GM12878 (cell line): Measurements from ENCODE around the gene NRXN3. TPM values are rescaled to one million over a fixed set of nuclear protein-coding genes. Genes with fewer than 3 reads are reported as not detected.

Experiments
- ATAC-seq: fragments of 200-7000 bp; cut with Tn5 transposase; 3 replicates; pipeline ENCODE4 v1.9.1; 2020; ENCODE audit warnings: mild to moderate bottlenecking, moderate library complexity
- BruUV-seq: library from RNA; stranded (reverse); fragments of 400-500 nt; replicated peaks from 2 replicates; lab custom pipeline; 2021; lab: Mats Ljungman, UMichigan
- CTCF ChIA-PET: fragments of 300-600 bp; sonication (Branson Sonifier 250); formaldehyde crosslinking; extraction: SDS; loops from one replicate; lab custom pipeline; 2021; ENCODE audit warnings: inconsistent platforms; lab: Yijun Ruan, JAX
- POLR2A ChIA-PET: fragments of 350-600 bp; formaldehyde crosslinking; extraction: SDS; loops from one replicate; lab custom pipeline; 2021; ENCODE audit warnings: inconsistent platforms; lab: Charles Lee
- RAD21 ChIA-PET: fragments of 300-600 bp; sonication (Branson Sonifier 250); formaldehyde crosslinking; loops from one replicate; lab custom pipeline; 2023; ENCODE audit warnings: antibody characterized with exemption; ENCODE audit not compliant: unreplicated experiment; lab: Charles Lee
- SMC1A ChIA-PET: fragments of 300-600 bp; sonication (Branson Sonifier 250); formaldehyde crosslinking; loops from one replicate; lab custom pipeline; 2023; ENCODE audit not compliant: unreplicated experiment, uncharacterized antibody; lab: Charles Lee
- DNase-seq: peaks from one replicate; pipeline ENCODE4 v3.0.0-alpha.2; 2011; ENCODE audit warnings: low read depth, low spot score
- FAIRE-seq: peaks from 3 replicates; lab custom pipeline; 2011; peaks lifted over from hg19 to GRCh38; lab: Jason Lieb, UNC
- H2AFZ ChIP-seq: 2 replicates; pipeline ENCODE4 v1.6.0; 2011; ENCODE audit warnings: low read depth, low read length, control low read depth; ENCODE audit not compliant: control insufficient read depth
- H3K27ac ChIP-seq: 2 replicates; pipeline ENCODE4 v1.5.1; 2011; ENCODE audit warnings: control low read depth; ENCODE audit not compliant: control insufficient read depth, insufficient read depth
- H3K27me3 ChIP-seq, 2 experiments: replicated peaks in 1 of 2; 2 replicates each; pipeline versions ENCODE4 v1.6.0 to v1.6.1; 2011; ENCODE audit warnings: low read length in 1 of 2; ENCODE audit not compliant: control insufficient read depth in 2 of 2, insufficient read depth in 2 of 2
- H3K36me3 ChIP-seq, 2 experiments: 2 replicates each; pipeline ENCODE4 v1.5.1; 2011; ENCODE audit warnings: low read length in 1 of 2; ENCODE audit not compliant: control insufficient read depth in 2 of 2, insufficient read depth in 2 of 2
- H3K4me1 ChIP-seq: 2 replicates; pipeline ENCODE4 v1.6.1; 2011; ENCODE audit warnings: mild to moderate bottlenecking, low read length, moderate library complexity, mixed read lengths; ENCODE audit not compliant: control insufficient read depth, insufficient read depth
- H3K4me2 ChIP-seq: 2 replicates; pipeline ENCODE4 v1.6.0; 2011; ENCODE audit warnings: control low read depth; ENCODE audit not compliant: control insufficient read depth, insufficient read depth
- H3K4me3 ChIP-seq: fragments of 200-600 bp; sonication (generic); 2 replicates; pipeline ENCODE4 v1.5.1; 2016
- H3K79me2 ChIP-seq: 2 replicates; pipeline ENCODE4 v1.6.0; 2011; ENCODE audit warnings: low read length; ENCODE audit not compliant: control insufficient read depth, insufficient read depth
- H3K9ac ChIP-seq: 2 replicates; pipeline ENCODE4 v1.8.0; 2011; ENCODE audit warnings: low read length, control low read depth, mixed read lengths; ENCODE audit not compliant: control insufficient read depth, insufficient read depth
- H3K9me3 ChIP-seq: replicated peaks from 3 replicates; pipeline ENCODE4 v1.5.1; 2011; ENCODE audit warnings: mild to moderate bottlenecking, low read length; ENCODE audit not compliant: control insufficient read depth, insufficient read depth
- H4K20me1 ChIP-seq: 2 replicates; pipeline ENCODE4 v1.6.0; 2011; ENCODE audit not compliant: control insufficient read depth, insufficient read depth
- BHLHE40 ChIP-seq, 2 experiments: fragments of 450-650 bp in 1 of 2; IDR thresholded peaks; 2 replicates each; pipeline ENCODE4 v1.6.1; 2011 to 2017; ENCODE audit warnings: low read depth in 2 of 2, borderline replicate concordance in 1 of 2, improper control_type of control experiment in 1 of 2, low read length in 1 of 2, mild to moderate bottlenecking in 1 of 2
- CBFB ChIP-seq: IDR thresholded peaks from 2 replicates; pipeline ENCODE4 v1.6.1; 2016; ENCODE audit warnings: antibody characterized with exemption, low read depth
- CEBPB ChIP-seq, 2 experiments: fragments of 150-350 bp in 1 of 2; IDR thresholded peaks; 2 replicates each; pipeline ENCODE4 v1.6.1; 2012 to 2014; ENCODE audit warnings: low read depth in 2 of 2, low read length in 2 of 2, borderline replicate concordance in 1 of 2, inconsistent platforms in 1 of 2
- CHD4 ChIP-seq: fragments of 200-600 bp; sonication (generic); IDR thresholded peaks from 2 replicates; pipeline ENCODE4 v1.6.1; 2016; ENCODE audit warnings: mild to moderate bottlenecking
- CREB1 ChIP-seq: IDR thresholded peaks from 2 replicates; pipeline ENCODE4 v1.6.1; 2012; ENCODE audit warnings: low read depth, mild to moderate bottlenecking, inconsistent platforms
- DPF2 ChIP-seq: fragments of 450-650 bp; IDR thresholded peaks from 2 replicates; pipeline ENCODE4 v1.6.1; 2017; ENCODE audit warnings: mild to moderate bottlenecking
- EED ChIP-seq: sonication (generic); IDR thresholded peaks from 2 replicates; pipeline ENCODE4 v1.6.1; 2016; ENCODE audit warnings: antibody characterized with exemption, low read depth
- FOXK2 ChIP-seq: fragments of 450-650 bp; IDR thresholded peaks from 2 replicates; pipeline ENCODE4 v1.6.1; 2017; ENCODE audit warnings: mild to moderate bottlenecking, moderate library complexity
- PML ChIP-seq: IDR thresholded peaks from 2 replicates; pipeline ENCODE4 v1.6.1; 2012; ENCODE audit warnings: low read length, inconsistent platforms
- POLR2A ChIP-seq: IDR thresholded peaks from 2 replicates; pipeline ENCODE4 v1.6.1; 2011; ENCODE audit warnings: low read depth, mild to moderate bottlenecking, low read length
- SMAD1 ChIP-seq: fragments of 450-650 bp; IDR thresholded peaks from 2 replicates; pipeline ENCODE4 v1.6.1; 2018; ENCODE audit warnings: mild to moderate bottlenecking, low read depth; ENCODE audit not compliant: partially characterized antibody
- SMARCA5 ChIP-seq: fragments of 450-650 bp; IDR thresholded peaks from 2 replicates; pipeline ENCODE4 v1.6.1; 2017; ENCODE audit warnings: mild to moderate bottlenecking
- STAT3 ChIP-seq: IDR thresholded peaks from 2 replicates; pipeline ENCODE4 v1.6.1; 2011; ENCODE audit warnings: low read depth, low read length, improper control_type of control experiment
- TAF1 ChIP-seq: IDR thresholded peaks from 2 replicates; pipeline ENCODE4 v1.6.1; 2011; ENCODE audit warnings: mild to moderate bottlenecking, low read depth, low read length, borderline replicate concordance
- TCF3 ChIP-seq: IDR thresholded peaks from 2 replicates; pipeline ENCODE4 v1.6.1; 2012; ENCODE audit warnings: low read depth, mild to moderate bottlenecking, low read length, borderline replicate concordance; ENCODE audit not compliant: insufficient read depth
- USF2 ChIP-seq: IDR thresholded peaks from 2 replicates; pipeline ENCODE4 v1.6.1; 2011; ENCODE audit warnings: low read depth, low read length, improper control_type of control experiment, borderline replicate concordance
- WRNIP1 ChIP-seq: IDR thresholded peaks from 2 replicates; pipeline ENCODE4 v1.6.1; 2011; ENCODE audit warnings: low read depth, low read length, improper control_type of control experiment, borderline replicate concordance
- ZNF217 ChIP-seq: fragments of 450-650 bp; IDR thresholded peaks from 2 replicates; pipeline ENCODE4 v1.6.1; 2017; ENCODE audit warnings: antibody characterized with exemption, mild to moderate bottlenecking
- ZSCAN29 ChIP-seq: fragments of 450-650 bp; IDR thresholded peaks from 2 replicates; pipeline ENCODE4 v1.6.1; 2017; ENCODE audit warnings: mild to moderate bottlenecking, moderate library complexity
- WGBS: methylation state at CpG from one replicate; pipeline ENCODE4 v1.1.6; 2016; ENCODE audit warnings: low lambda C conversion rate; ENCODE audit not compliant: insufficient replicate concordance, insufficient coverage; ENCODE audit errors: missing lambda C conversion rate; 5-methylcytosine and 5-hydroxymethylcytosine counted together
- in situ Hi-C: fragments of 300-500 bp; cut with MboI; formaldehyde crosslinking; loops from 9 replicates; pipeline ENCODE4 v1.14.3; 2018; ENCODE audit warnings: mixed read lengths
- intact Hi-C: fragments of 100-400 bp; cut with micrococcal nuclease; formaldehyde crosslinking; loops from one replicate; pipeline ENCODE4 v1.14.2; 2022; ENCODE audit not compliant: unreplicated experiment
- polyA plus RNA-seq, 11 experiments: library from polyadenylated mRNA; depleted of rRNA in 4 of 11; unstranded in 6 of 11; stranded (reverse) in 5 of 11; fragments of >200 nt; fragmentation: Nextera tagmentation in 4 of 11; fragmentation: Illumina TruSeq in 1 of 11; extraction: Ambion mirVana in 4 of 11; extraction: Trizol in 1 of 11; gene quantifications; 1 replicate in 1 of 11; 2 replicates in 10 of 11; pipeline versions ENCODE4 v1.2.1 to v1.2.3, GENCODE V29; 2011 to 2016; ENCODE audit warnings: inconsistent platforms in 2 of 11, missing spikeins in 2 of 11, low read depth in 1 of 11
- total RNA-seq, 4 experiments: library from RNA; depleted of rRNA in 3 of 4; stranded (reverse); fragments of >200 nt in 3 of 4; fragmentation: Illumina TruSeq in 1 of 4; extraction: Trizol in 1 of 4; gene quantifications; 2 replicates each; pipeline versions ENCODE4 v1.2.1 to v1.2.3, GENCODE V29; 2013 to 2021
- TF ChIP-seq, protein P1 (sequence below): fragments of 450-650 bp; IDR thresholded peaks from 2 replicates; pipeline ENCODE4 v1.6.1; 2016; ENCODE audit warnings: mild to moderate bottlenecking

NRXN3 gene
- total and polyA plus RNA-seq, 10 of the 15 experiments (the other 5 are each of a cell fraction or from before 2014, with no cell fraction given), result 0.52 to 3.3 (median 1.4) TPM

- DNase-seq (no peak), ATAC-seq (no peak), FAIRE-seq (no peak)
- H3K4me3 ChIP-seq, result no peak overlapping the region
- no peak overlapping the region for H3K9ac ChIP-seq
- CTCF ChIA-PET, result interaction anchor here (0.6 to 1.2 kb wide), 2 partner anchors 9 to 1733 kb away, joined by 3 to 4 read pairs; no protein-coding TSS in a partner anchor
- BruUV-seq, result no TSS peak
- SMC1A ChIA-PET, result no interaction called here
- POLR2A ChIA-PET, result no interaction called here
- no peak overlapping the region for H3K27ac ChIP-seq
- WGBS, result 3% methylated on average over 2 of the region's 2 CpGs
- H4K20me1 ChIP-seq, result no peaks in the 10 kb centered on the region
- no peak overlapping the region for H2AFZ ChIP-seq
- no peak overlapping the region for H3K4me2 ChIP-seq
- H3K27me3 ChIP-seq, result no peaks in the 10 kb centered on the region
- no peaks in the 10 kb centered on the region for H3K4me1 ChIP-seq
- no peaks in the 10 kb centered on the region for H3K36me3 ChIP-seq
- no peaks in the 10 kb centered on the region for H3K79me2 ChIP-seq
- TF ChIP-seq EED, result no peak
- TF ChIP-seq TAF1, result no peak
- TF ChIP-seq STAT3, result no peak
- no peak for TF ChIP-seq POLR2A
- no peak for TF ChIP-seq CEBPB (IDR thresholded peaks at IDR 0.05; ENCODE audit: borderline replicate concordance in 1 of 2, low read depth in 2 of 2, low read length in 2 of 2)
- TF ChIP-seq USF2, result no peak
- TF ChIP-seq WRNIP1, result no peak
- no peak for TF ChIP-seq CHD4
- no peak for TF ChIP-seq DPF2
- TF ChIP-seq BHLHE40 (IDR thresholded peaks at IDR 0.05; ENCODE audit: borderline replicate concordance in 1 of 2, low read depth in 2 of 2, low read length in 1 of 2), result no peak
- no peak for TF ChIP-seq SMARCA5
- no peak for TF ChIP-seq CBFB
- TF ChIP-seq ZSCAN29, result no peak
- TF ChIP-seq TCF3, result no peak
- TF ChIP-seq CREB1, result no peak
- TF ChIP-seq FOXK2, result no peak
- no peak for TF ChIP-seq ZNF217
- TF ChIP-seq, protein P1, sequence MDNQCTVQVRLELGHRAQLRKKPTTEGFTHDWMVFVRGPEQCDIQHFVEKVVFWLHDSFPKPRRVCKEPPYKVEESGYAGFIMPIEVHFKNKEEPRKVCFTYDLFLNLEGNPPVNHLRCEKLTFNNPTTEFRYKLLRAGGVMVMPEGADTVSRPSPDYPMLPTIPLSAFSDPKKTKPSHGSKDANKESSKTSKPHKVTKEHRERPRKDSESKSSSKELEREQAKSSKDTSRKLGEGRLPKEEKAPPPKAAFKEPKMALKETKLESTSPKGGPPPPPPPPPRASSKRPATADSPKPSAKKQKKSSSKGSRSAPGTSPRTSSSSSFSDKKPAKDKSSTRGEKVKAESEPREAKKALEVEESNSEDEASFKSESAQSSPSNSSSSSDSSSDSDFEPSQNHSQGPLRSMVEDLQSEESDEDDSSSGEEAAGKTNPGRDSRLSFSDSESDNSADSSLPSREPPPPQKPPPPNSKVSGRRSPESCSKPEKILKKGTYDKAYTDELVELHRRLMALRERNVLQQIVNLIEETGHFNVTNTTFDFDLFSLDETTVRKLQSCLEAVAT, result no peak
- no peak for TF ChIP-seq PML
- no peak for TF ChIP-seq SMAD1
- RAD21 ChIA-PET, result no interaction called here
- in situ Hi-C loops, result no loop called here
- no peaks in the 10 kb centered on the region for H3K9me3 ChIP-seq
- intact Hi-C loops, result no loop called here
These were observed 15.3 kb upstream of the NRXN3 start for GRCh38 chr14:78154827-78155226.
